Trophoblast cell (in vitro differentiated cells and primary cell): Measurements from ENCODE around the gene SGTB.

ENCODE experiments used
- DNase-seq, 2 donors: peaks; one replicate each; pipeline ENCODE4 v3.0.0-alpha.2; 2016
- H2AFZ ChIP-seq: 2 replicates; pipeline ENCODE4 v1.6.1; 2013; ENCODE audit warnings: low read length, moderate library complexity, mild to moderate bottlenecking; ENCODE audit not compliant: insufficient read depth, poor library complexity
- H2AK5ac ChIP-seq: 2 replicates; pipeline ENCODE4 v1.6.1; 2013; ENCODE audit warnings: mild to moderate bottlenecking, low read length
- H2BK120ac ChIP-seq: 2 replicates; pipeline ENCODE4 v1.6.1; 2013; ENCODE audit warnings: low read length, mild to moderate bottlenecking, moderate library complexity; ENCODE audit not compliant: insufficient read depth, poor library complexity
- H2BK12ac ChIP-seq: 2 replicates; pipeline ENCODE4 v1.6.1; 2013; ENCODE audit warnings: mild to moderate bottlenecking, low read length, moderate library complexity
- H2BK5ac ChIP-seq: 2 replicates; pipeline ENCODE4 v1.6.1; 2013; ENCODE audit warnings: low read length, low read depth, moderate library complexity, mild to moderate bottlenecking; ENCODE audit not compliant: poor library complexity
- H3K14ac ChIP-seq: 2 replicates; pipeline ENCODE4 v1.6.1; 2013; ENCODE audit warnings: mild to moderate bottlenecking, low read length
- H3K18ac ChIP-seq: 2 replicates; pipeline ENCODE4 v1.6.1; 2013; ENCODE audit warnings: mild to moderate bottlenecking, low read length
- H3K23ac ChIP-seq: 2 replicates; pipeline ENCODE4 v1.6.1; 2013; ENCODE audit warnings: low read length
- H3K27ac ChIP-seq: 2 replicates; pipeline ENCODE4 v1.5.1; 2013; ENCODE audit warnings: low read depth, mild to moderate bottlenecking, inconsistent platforms, low read length, moderate library complexity
- H3K27me3 ChIP-seq: 2 replicates; pipeline ENCODE4 v1.6.1; 2013; ENCODE audit warnings: inconsistent platforms, mild to moderate bottlenecking, low read length, moderate library complexity; ENCODE audit not compliant: insufficient read depth
- H3K36me3 ChIP-seq, 2 experiments: 1 replicate in 1 of 2; 2 replicates in 1 of 2; pipeline ENCODE4 v1.6.1; 2013; ENCODE audit warnings: low read length in 2 of 2, mild to moderate bottlenecking in 2 of 2, moderate library complexity in 1 of 2; ENCODE audit not compliant: insufficient read depth in 2 of 2, control insufficient read depth in 1 of 2
- H3K4ac ChIP-seq: 2 replicates; pipeline ENCODE4 v1.6.1; 2013; ENCODE audit warnings: low read depth, mild to moderate bottlenecking, low read length, moderate library complexity
- H3K4me1 ChIP-seq, 2 experiments: 1 replicate in 1 of 2; 2 replicates in 1 of 2; pipeline ENCODE4 v1.6.1; 2013; ENCODE audit warnings: low read length in 2 of 2, mild to moderate bottlenecking in 2 of 2, moderate library complexity in 1 of 2; ENCODE audit not compliant: insufficient read depth in 2 of 2, control insufficient read depth in 1 of 2
- H3K4me2 ChIP-seq: 2 replicates; pipeline ENCODE4 v1.6.1; 2013; ENCODE audit warnings: inconsistent platforms, mild to moderate bottlenecking, low read length, moderate library complexity
- H3K4me3 ChIP-seq: 2 replicates; pipeline ENCODE4 v1.5.1; 2013; ENCODE audit warnings: mild to moderate bottlenecking, low read depth, low read length, inconsistent platforms
- H3K79me1 ChIP-seq: one replicate; pipeline ENCODE4 v1.6.1; 2013; ENCODE audit warnings: low read length
- H3K79me2 ChIP-seq: 2 replicates; pipeline ENCODE4 v1.6.1; 2013; ENCODE audit warnings: low read length, mild to moderate bottlenecking; ENCODE audit not compliant: control insufficient read depth, insufficient read depth, poor library complexity
- H3K9ac ChIP-seq: 2 replicates; pipeline ENCODE4 v1.6.1; 2013; ENCODE audit warnings: mild to moderate bottlenecking, low read length
- H3K9me3 ChIP-seq: 2 replicates; pipeline ENCODE4 v1.6.1; 2013; ENCODE audit warnings: low read depth, mild to moderate bottlenecking, control low read depth, inconsistent platforms, low read length; ENCODE audit not compliant: insufficient read depth
- H4K12ac ChIP-seq: 2 replicates; pipeline ENCODE4 v1.6.1; 2013; ENCODE audit warnings: low read depth, mild to moderate bottlenecking, low read length, moderate library complexity
- H4K8ac ChIP-seq: 2 replicates; pipeline ENCODE4 v1.6.1; 2013; ENCODE audit warnings: low read depth, mild to moderate bottlenecking, low read length, moderate library complexity
- H4K91ac ChIP-seq: one replicate; pipeline ENCODE4 v1.6.1; 2013; ENCODE audit warnings: low read depth, mild to moderate bottlenecking, low read length, moderate library complexity
- WGBS: extraction: QIAGEN DNeasy Blood & Tissue Kit; methylation state at CpG from one replicate; pipeline ENCODE4 v1.1.7; 2013; ENCODE audit warnings: missing lambda C conversion rate; ENCODE audit not compliant: insufficient read length, insufficient coverage; ENCODE audit errors: extremely low coverage; 5-methylcytosine and 5-hydroxymethylcytosine counted together

Gene SGTB

DNA sequence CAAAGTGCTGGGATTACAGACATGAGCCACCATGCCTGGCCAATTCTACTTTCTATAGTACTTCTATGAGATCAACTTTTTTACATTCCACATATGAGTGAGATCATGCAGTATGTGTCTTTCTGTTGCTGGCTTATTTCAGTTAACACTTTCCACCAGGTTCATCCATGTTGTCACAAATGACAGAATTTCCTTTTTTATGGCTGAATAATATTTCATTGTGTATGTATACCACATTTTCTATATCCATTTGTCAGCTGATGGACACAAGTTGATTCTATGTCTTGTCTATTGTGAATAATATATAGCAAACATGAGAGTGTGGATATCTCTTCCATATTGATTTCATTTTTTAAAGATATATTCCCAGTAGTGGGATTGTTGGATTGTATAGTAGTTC, 17.3 kb upstream of the SGTB start:
- no peak overlapping the region for H4K8ac ChIP-seq

DNA sequence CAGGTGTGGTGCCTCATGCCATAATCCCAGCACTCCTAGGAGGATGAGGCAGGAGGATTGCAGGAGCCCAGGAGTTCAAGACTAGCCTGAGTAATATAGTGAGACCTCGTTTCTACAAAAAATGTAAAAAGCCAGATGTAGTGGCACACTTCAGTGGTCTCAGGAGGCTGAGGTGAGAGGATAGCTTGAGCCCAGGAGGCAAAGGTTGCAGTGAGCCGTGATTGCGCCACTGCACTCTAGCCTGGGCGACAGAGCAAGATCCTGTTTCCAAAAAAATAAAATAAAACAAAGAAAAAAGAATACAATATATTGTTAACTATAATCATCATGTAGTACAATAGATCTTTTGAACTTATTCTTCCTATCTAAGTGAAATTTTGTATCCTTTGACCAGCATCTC, 16.4 kb upstream of the SGTB start:
- no peak overlapping the region for H4K12ac ChIP-seq
- no peak overlapping the region for H3K4me3 ChIP-seq
- H4K8ac ChIP-seq, result no peak overlapping the region
- no peak overlapping the region for H3K4me2 ChIP-seq
- no peaks in the 10 kb centered on the region for H3K79me2 ChIP-seq
- no peak overlapping the region for H2AK5ac ChIP-seq
- H2BK120ac ChIP-seq, result no peak overlapping the region
- DNase-seq, result no peak
- H3K27ac ChIP-seq, result no peak overlapping the region
- no peak overlapping the region for H3K9ac ChIP-seq
- H3K18ac ChIP-seq, result no peak overlapping the region
- H2BK12ac ChIP-seq, result no peak overlapping the region
- no peaks in the 10 kb centered on the region for H3K4me1 ChIP-seq
- no CpG with 5 or more reads among the region's 4 CpGs for WGBS
- no peak overlapping the region for H2BK5ac ChIP-seq
- no peaks in the 10 kb centered on the region for H3K9me3 ChIP-seq
- no peaks in the 10 kb centered on the region for H3K27me3 ChIP-seq
- no peak overlapping the region for H3K4ac ChIP-seq
- no peak overlapping the region for H2AFZ ChIP-seq
- H3K23ac ChIP-seq, result no peak overlapping the region
- H3K14ac ChIP-seq, result no peak overlapping the region
- H3K79me1 ChIP-seq, result no peaks in the 10 kb centered on the region
- no peaks in the 10 kb centered on the region for H3K36me3 ChIP-seq
- no peak overlapping the region for H4K91ac ChIP-seq

More for the DNA sequence above, 17.3 kb upstream of the SGTB start:
- no peak overlapping the region for H3K4ac ChIP-seq
- H2BK120ac ChIP-seq, result no peak overlapping the region
- no peak overlapping the region for H2BK5ac ChIP-seq
- H4K91ac ChIP-seq, result no peak overlapping the region
- no peaks in the 10 kb centered on the region for H3K4me1 ChIP-seq
- no peaks in the 10 kb centered on the region for H3K9me3 ChIP-seq
- no peak overlapping the region for H2BK12ac ChIP-seq
- H3K9ac ChIP-seq, result no peak overlapping the region
- no peak overlapping the region for H3K4me3 ChIP-seq
- no peak overlapping the region for H3K18ac ChIP-seq
- no peak for DNase-seq
- no peak overlapping the region for H2AFZ ChIP-seq
- H3K79me1 ChIP-seq, result no peaks in the 10 kb centered on the region
- no peak overlapping the region for H3K27ac ChIP-seq
- H3K14ac ChIP-seq, result no peak overlapping the region
- no peaks in the 10 kb centered on the region for H3K79me2 ChIP-seq
- no peak overlapping the region for H4K12ac ChIP-seq
- H3K36me3 ChIP-seq, result no peaks in the 10 kb centered on the region
- H3K27me3 ChIP-seq, result no peaks in the 10 kb centered on the region
- no peak overlapping the region for H2AK5ac ChIP-seq
- H3K4me2 ChIP-seq, result no peak overlapping the region
- H3K23ac ChIP-seq, result no peak overlapping the region

DNA sequence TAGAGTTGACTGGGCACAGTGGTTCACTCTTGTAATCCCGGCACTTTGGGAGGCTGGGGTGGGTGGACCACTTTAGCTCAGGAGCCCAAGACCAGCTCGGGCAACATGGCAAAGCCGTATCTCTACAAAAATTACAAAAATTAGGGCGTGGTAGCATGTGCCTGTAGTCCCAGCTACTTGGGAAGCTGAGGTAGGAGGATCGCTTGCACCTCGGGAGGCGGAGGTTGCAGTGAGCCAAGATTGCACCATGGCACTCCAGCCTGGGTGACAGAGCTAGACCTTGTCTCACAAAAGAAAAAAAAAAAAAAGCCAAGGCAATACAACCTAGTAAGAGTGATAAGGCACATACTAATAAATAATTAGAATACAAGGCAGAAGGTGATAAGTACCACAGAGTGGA, 15.9 kb upstream of the SGTB start:
- DNase-seq, result peak in 1 of 2 donors; percentile 23
- H3K27ac ChIP-seq, result no peak overlapping the region
- no peak overlapping the region for H3K14ac ChIP-seq
- no peak overlapping the region for H3K9ac ChIP-seq
- H3K18ac ChIP-seq, result no peak overlapping the region
- no peaks in the 10 kb centered on the region for H3K79me2 ChIP-seq
- H3K4ac ChIP-seq, result no peak overlapping the region
- H3K4me3 ChIP-seq, result no peak overlapping the region
- no peak overlapping the region for H4K91ac ChIP-seq
- H2AFZ ChIP-seq, result no peak overlapping the region
- no peaks in the 10 kb centered on the region for H3K4me1 ChIP-seq
- no peak overlapping the region for H2BK12ac ChIP-seq
- H3K36me3 ChIP-seq, result no peaks in the 10 kb centered on the region
- no CpG with 5 or more reads among the region's 7 CpGs for WGBS
- H4K8ac ChIP-seq, result no peak overlapping the region
- no peak overlapping the region for H3K4me2 ChIP-seq
- H3K23ac ChIP-seq, result no peak overlapping the region
- no peaks in the 10 kb centered on the region for H3K9me3 ChIP-seq
- no peak overlapping the region for H2BK5ac ChIP-seq
- H3K79me1 ChIP-seq, result no peaks in the 10 kb centered on the region
- H2AK5ac ChIP-seq, result no peak overlapping the region
- no peaks in the 10 kb centered on the region for H3K27me3 ChIP-seq
- no peak overlapping the region for H2BK120ac ChIP-seq
- no peak overlapping the region for H4K12ac ChIP-seq

DNA sequence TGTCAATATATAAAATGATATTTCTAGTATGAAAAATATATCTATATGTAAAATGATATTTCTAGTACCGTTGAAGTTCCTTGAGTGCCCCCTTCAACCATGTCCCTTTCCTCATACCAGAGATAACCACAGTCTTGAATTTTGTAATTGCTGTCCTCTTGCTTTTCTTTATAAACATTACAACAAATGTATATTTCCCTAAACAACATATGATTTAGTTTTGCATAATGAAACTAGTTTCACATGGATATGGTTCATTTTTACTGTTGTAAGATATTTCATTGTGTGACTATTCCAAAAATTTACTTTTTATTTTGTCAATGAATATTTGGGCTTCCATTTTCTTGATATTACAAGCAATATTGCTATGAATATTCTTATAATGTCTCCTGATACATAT, 14.1 kb upstream of the SGTB start:
- no peak overlapping the region for H4K91ac ChIP-seq
- H3K9ac ChIP-seq, result no peak overlapping the region
- no CpG with 5 or more reads among the region's 1 CpG for WGBS

More for the DNA sequence above, 14.1 kb upstream of the SGTB start:
- peaks cover 0 to 2% of the 10 kb centered on the region in 2 experiments for H3K36me3 ChIP-seq
- H3K4me2 ChIP-seq, result no peak overlapping the region
- no peak overlapping the region for H2AFZ ChIP-seq
- no peak overlapping the region for H2AK5ac ChIP-seq
- H3K18ac ChIP-seq, result no peak overlapping the region
- no peak overlapping the region for H2BK12ac ChIP-seq
- H3K27me3 ChIP-seq, result no peaks in the 10 kb centered on the region
- no peak overlapping the region for H4K12ac ChIP-seq
- no peaks in the 10 kb centered on the region for H3K9me3 ChIP-seq
- no peak for DNase-seq
- no peak overlapping the region for H2BK5ac ChIP-seq
- no peaks in the 10 kb centered on the region for H3K4me1 ChIP-seq
- H3K79me2 ChIP-seq, result no peaks in the 10 kb centered on the region
- H2BK120ac ChIP-seq, result no peak overlapping the region
- no peak overlapping the region for H4K8ac ChIP-seq
- H3K14ac ChIP-seq, result no peak overlapping the region
- H3K23ac ChIP-seq, result no peak overlapping the region
- no peaks in the 10 kb centered on the region for H3K79me1 ChIP-seq
- no peak overlapping the region for H3K4me3 ChIP-seq
- H3K4ac ChIP-seq, result no peak overlapping the region
- no peak overlapping the region for H3K27ac ChIP-seq
